ENCODE measurements around the gene TAF3.
"Not testable (repeated sequence)": the region's sequence is repeated elsewhere in the genome, so short reads cannot be mapped to it uniquely, and the experiment has no call there.

TAF3 gene

GRCh38 chr10:7984325-7984724, 166.0 kb downstream of the TAF3 start:
- no peak for DNase-seq

GRCh38 chr10:7984896-7985295, 166.6 kb downstream of the TAF3 start:
- DNase-seq, result no peak

- no peak for DNase-seq
Measured at GRCh38 chr10:7986851-7987250, 168.5 kb downstream of the TAF3 start.

- no peak for DNase-seq
Measured at GRCh38 chr10:7988989-7989388, 170.7 kb downstream of the TAF3 start.

GRCh38 chr10:7998831-7999230, 180.5 kb downstream of the TAF3 start:
- DNase-seq, result no peak

GRCh38 chr10:8004469-8005000, 186.2 kb downstream of the TAF3 start:
- no peak for DNase-seq

- no peak for DNase-seq
Measured at GRCh38 chr10:8006274-8006999, 188.1 kb downstream of the TAF3 start.

- DNase-seq, result no peak
Measured at GRCh38 chr10:8009031-8009430, 190.7 kb downstream of the TAF3 start.

- no peak for DNase-seq
Measured at GRCh38 chr10:8013006-8013405, 194.7 kb downstream of the TAF3 start.

- no peak for DNase-seq
Measured at GRCh38 chr10:8013619-8014018, 195.3 kb downstream of the TAF3 start.

- DNase-seq, result no peak
Measured at GRCh38 chr10:8014649-8015048, 196.3 kb downstream of the TAF3 start.

GRCh38 chr10:8017277-8017676, 199.0 kb downstream of the TAF3 start:
- DNase-seq, result no peak

GRCh38 chr10:8023321-8023720, 205.0 kb downstream of the TAF3 start:
- no peak for DNase-seq

- DNase-seq, result no peak
Measured at GRCh38 chr10:8023851-8024250, 205.5 kb downstream of the TAF3 start.

GRCh38 chr10:8026349-8027259, 208.3 kb downstream of the TAF3 start:
- peak in 1 of 6 experiments; percentile 10 for DNase-seq

GRCh38 chr10:8031211-8031610, 212.9 kb downstream of the TAF3 start:
- not testable (repeated sequence) for DNase-seq

- DNase-seq, result no peak
Measured at GRCh38 chr10:8032558-8032957, 214.3 kb downstream of the TAF3 start.

GRCh38 chr10:8033812-8034465, 215.6 kb downstream of the TAF3 start:
- peak in 3 of 6 experiments; percentile 13 to 50 (median 16) for DNase-seq

- DNase-seq, result peak in 2 of 6 experiments; percentile 21 to 50
Measured at GRCh38 chr10:8034466-8035005, 216.2 kb downstream of the TAF3 start.

GRCh38 chr10:8035006-8035640, 216.8 kb downstream of the TAF3 start:
- peak in 2 of 6 experiments; percentile 24 to 35 for DNase-seq

GRCh38 chr10:8035641-8036470, 217.6 kb downstream of the TAF3 start:
- DNase-seq, result peak in 1 of 6 experiments; percentile 29
